Neural cell (in vitro differentiated cells): ENCODE data around the gene S100A8. TPM values are rescaled to one million over a fixed set of nuclear protein-coding genes. Genes with fewer than 3 reads are reported as not detected.

Source experiments
- H2AFZ ChIP-seq: fragments of 200-600, 300-800 bp; sonication (generic), shearing (Covaris generic); 2 replicates; pipeline ENCODE4 v1.6.0; 2014; ENCODE audit warnings: low read depth, mild to moderate bottlenecking, antibody characterized with exemption, low read length, moderate library complexity
- H3F3A ChIP-seq: fragments of 200-600 bp; shearing (Covaris generic); 2 replicates; pipeline ENCODE4 v1.6.1; 2016; ENCODE audit warnings: mild to moderate bottlenecking, moderate library complexity, mixed read lengths, antibody characterized with exemption, low read length; ENCODE audit not compliant: insufficient read depth, poor library complexity, severe bottlenecking
- H3K27ac ChIP-seq: fragments of 200-600, 300-800 bp; sonication (generic), shearing (Covaris generic); 2 replicates; pipeline ENCODE4 v1.5.1; 2014; ENCODE audit warnings: mild to moderate bottlenecking, low read length, moderate library complexity
- H3K27me3 ChIP-seq: fragments of 300-800, 200-600 bp; sonication (generic), shearing (Covaris generic); 2 replicates; pipeline ENCODE4 v1.6.0; 2014; ENCODE audit warnings: mild to moderate bottlenecking, low read depth, low read length, moderate library complexity; ENCODE audit not compliant: insufficient read depth
- H3K36me3 ChIP-seq: fragments of 300-800, 200-600 bp; sonication (generic), shearing (Covaris generic); 2 replicates; pipeline ENCODE4 v1.5.1; 2014; ENCODE audit warnings: mild to moderate bottlenecking, antibody characterized with exemption, low read length, moderate library complexity; ENCODE audit not compliant: insufficient read depth
- H3K4me2 ChIP-seq: fragments of 300-800, 200-600 bp; sonication (generic), shearing (Covaris generic); 2 replicates; pipeline ENCODE4 v1.6.0; 2014; ENCODE audit warnings: mild to moderate bottlenecking, low read length
- H3K4me3 ChIP-seq: fragments of 300-800, 200-600 bp; sonication (generic), shearing (Covaris generic); 2 replicates; pipeline ENCODE4 v1.5.1; 2014; ENCODE audit warnings: mild to moderate bottlenecking, low read length, moderate library complexity
- H3K79me2 ChIP-seq: fragments of 200-600 bp; shearing (Covaris generic); replicated peaks from 2 replicates; pipeline ENCODE4 v1.6.0; 2014; ENCODE audit warnings: mild to moderate bottlenecking, low read length, moderate library complexity; ENCODE audit not compliant: insufficient read depth
- H3K9ac ChIP-seq: fragments of 300-800, 200-600 bp; sonication (generic), shearing (Covaris generic); 2 replicates; pipeline ENCODE4 v1.6.1; 2016; ENCODE audit warnings: mild to moderate bottlenecking, low read length, mixed read lengths
- H3K9me2 ChIP-seq: fragments of 200-600 bp; shearing (Covaris generic); 2 replicates; pipeline ENCODE4 v1.6.1; 2016; ENCODE audit warnings: mild to moderate bottlenecking, low read length, mixed read lengths; ENCODE audit not compliant: insufficient read depth
- H3K9me3 ChIP-seq: fragments of 200-600, 300-800 bp; sonication (generic), shearing (Covaris generic); 2 replicates; pipeline ENCODE4 v1.6.1; 2016; ENCODE audit warnings: mild to moderate bottlenecking, mixed run types, low read length, moderate library complexity, mixed read lengths
- H4K20me1 ChIP-seq: fragments of 200-600 bp; shearing (Covaris generic); 2 replicates; pipeline ENCODE4 v1.6.1; 2016; ENCODE audit warnings: mild to moderate bottlenecking, mixed run types; ENCODE audit not compliant: insufficient read depth
- EP300 ChIP-seq: fragments of 450-650 bp; conservative IDR thresholded peaks from 2 replicates; pipeline ENCODE4 v1.6.1; 2014; ENCODE audit warnings: antibody characterized with exemption, mild to moderate bottlenecking, moderate library complexity; ENCODE audit not compliant: poor library complexity, severe bottlenecking
- EZH2 ChIP-seq: fragments of 200-600, 300-800 bp; shearing (Covaris generic), sonication (generic); IDR thresholded peaks from 2 replicates; pipeline ENCODE4 v1.6.1; 2014; ENCODE audit warnings: antibody characterized with exemption, low read length, borderline replicate concordance, mild to moderate bottlenecking; ENCODE audit not compliant: insufficient read depth, poor library complexity, severe bottlenecking
- MXI1 ChIP-seq: fragments of 450-650 bp; conservative IDR thresholded peaks from 2 replicates; pipeline ENCODE4 v1.6.1; 2014; ENCODE audit warnings: antibody characterized with exemption, mild to moderate bottlenecking; ENCODE audit not compliant: poor library complexity, severe bottlenecking
- POLR2AphosphoS5 ChIP-seq: IDR thresholded peaks from 2 replicates; pipeline ENCODE4 v1.6.1; 2012
- RAD21 ChIP-seq: fragments of 450-650 bp; conservative IDR thresholded peaks from 2 replicates; pipeline ENCODE4 v1.6.1; 2014; ENCODE audit warnings: antibody characterized with exemption, mild to moderate bottlenecking, moderate library complexity
- REST ChIP-seq: IDR thresholded peaks from 2 replicates; pipeline ENCODE4 v1.6.1; 2012; ENCODE audit warnings: borderline replicate concordance
- SMC3 ChIP-seq: fragments of 450-650 bp; conservative IDR thresholded peaks from 2 replicates; pipeline ENCODE4 v1.6.1; 2014; ENCODE audit warnings: antibody characterized with exemption, mild to moderate bottlenecking, moderate library complexity; ENCODE audit not compliant: poor library complexity
- TAF1 ChIP-seq: IDR thresholded peaks from 2 replicates; pipeline ENCODE4 v1.6.1; 2012; ENCODE audit warnings: low read depth
- polyA plus RNA-seq: library from polyadenylated mRNA; depleted of rRNA; stranded (reverse); fragments of >200 nt; gene quantifications from 2 replicates; pipeline ENCODE4 v1.2.3, GENCODE V29; 2014
- TF ChIP-seq, protein P1 (sequence below): fragments of 450-650 bp; IDR thresholded peaks from 2 replicates; pipeline ENCODE4 v1.5.1; 2014; ENCODE audit warnings: antibody characterized with exemption, mild to moderate bottlenecking, moderate library complexity; ENCODE audit not compliant: poor library complexity, severe bottlenecking

Gene S100A8
- polyA plus RNA-seq, 1 donor from 2014 or later = not detected

DNA sequence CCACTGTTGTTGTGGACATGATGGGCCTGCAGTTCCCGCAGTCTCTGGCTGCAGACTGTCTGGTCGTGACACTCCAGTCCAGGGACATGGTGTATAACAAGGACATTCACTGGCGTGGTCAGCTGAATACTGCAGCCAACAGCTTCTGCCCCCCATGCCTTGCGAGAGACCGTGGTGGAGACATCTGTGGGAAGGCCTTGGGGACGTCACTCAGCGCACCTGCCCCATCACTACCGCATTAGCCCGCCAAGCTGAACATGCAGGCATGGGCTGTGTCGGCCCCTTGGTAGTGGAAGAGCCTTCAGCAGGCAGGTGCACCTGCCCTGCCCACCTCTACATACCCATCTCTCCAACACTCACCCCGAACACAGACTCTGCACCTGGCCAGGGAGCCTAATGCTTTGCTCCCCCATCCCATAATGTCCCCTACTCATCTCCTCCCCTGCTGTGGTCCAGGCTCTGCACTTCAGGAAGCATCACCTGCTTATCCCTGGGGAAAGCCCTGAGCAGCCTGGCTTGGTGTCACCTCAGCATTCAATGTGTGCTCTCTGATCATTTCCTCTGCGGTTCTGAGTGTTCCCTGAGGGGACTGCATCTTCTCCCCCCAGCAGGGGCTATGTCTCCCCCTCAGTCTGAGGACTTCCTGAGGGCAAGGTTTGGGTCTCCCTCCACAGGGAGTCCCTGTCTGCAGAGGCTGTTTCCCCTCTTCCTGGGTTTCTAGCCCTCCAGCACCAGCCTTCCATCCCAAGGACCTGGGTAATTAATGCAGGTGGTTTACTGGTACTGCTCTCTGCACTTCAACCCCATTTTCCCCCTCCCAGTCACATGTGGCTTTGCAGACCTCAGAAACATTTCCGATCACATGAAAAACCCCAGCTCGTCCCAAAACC is 45.4 kb downstream of the S100A8 start:
- H3K9me2 ChIP-seq = no peaks in the 10 kb centered on the region
- H3K79me2 ChIP-seq = no peaks in the 10 kb centered on the region
- TF ChIP-seq REST (no peak), MXI1 (no peak), EP300 (no peak), SMC3 (no peak), RAD21 (no peak), EZH2 (no peak), TAF1 (no peak)
- TF ChIP-seq, protein P1, sequence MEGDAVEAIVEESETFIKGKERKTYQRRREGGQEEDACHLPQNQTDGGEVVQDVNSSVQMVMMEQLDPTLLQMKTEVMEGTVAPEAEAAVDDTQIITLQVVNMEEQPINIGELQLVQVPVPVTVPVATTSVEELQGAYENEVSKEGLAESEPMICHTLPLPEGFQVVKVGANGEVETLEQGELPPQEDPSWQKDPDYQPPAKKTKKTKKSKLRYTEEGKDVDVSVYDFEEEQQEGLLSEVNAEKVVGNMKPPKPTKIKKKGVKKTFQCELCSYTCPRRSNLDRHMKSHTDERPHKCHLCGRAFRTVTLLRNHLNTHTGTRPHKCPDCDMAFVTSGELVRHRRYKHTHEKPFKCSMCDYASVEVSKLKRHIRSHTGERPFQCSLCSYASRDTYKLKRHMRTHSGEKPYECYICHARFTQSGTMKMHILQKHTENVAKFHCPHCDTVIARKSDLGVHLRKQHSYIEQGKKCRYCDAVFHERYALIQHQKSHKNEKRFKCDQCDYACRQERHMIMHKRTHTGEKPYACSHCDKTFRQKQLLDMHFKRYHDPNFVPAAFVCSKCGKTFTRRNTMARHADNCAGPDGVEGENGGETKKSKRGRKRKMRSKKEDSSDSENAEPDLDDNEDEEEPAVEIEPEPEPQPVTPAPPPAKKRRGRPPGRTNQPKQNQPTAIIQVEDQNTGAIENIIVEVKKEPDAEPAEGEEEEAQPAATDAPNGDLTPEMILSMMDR = no peak
- no peaks in the 10 kb centered on the region for H3F3A ChIP-seq
- H2AFZ ChIP-seq = no peak overlapping the region
- no peaks in the 10 kb centered on the region for H3K36me3 ChIP-seq
- H3K27me3 ChIP-seq = no peaks in the 10 kb centered on the region
- H4K20me1 ChIP-seq = no peaks in the 10 kb centered on the region
- no peak overlapping the region for H3K4me2 ChIP-seq
- no peak overlapping the region for H3K9ac ChIP-seq
- no peak overlapping the region for H3K4me3 ChIP-seq
- no peaks in the 10 kb centered on the region for H3K9me3 ChIP-seq
- H3K27ac ChIP-seq = no peak overlapping the region

DNA sequence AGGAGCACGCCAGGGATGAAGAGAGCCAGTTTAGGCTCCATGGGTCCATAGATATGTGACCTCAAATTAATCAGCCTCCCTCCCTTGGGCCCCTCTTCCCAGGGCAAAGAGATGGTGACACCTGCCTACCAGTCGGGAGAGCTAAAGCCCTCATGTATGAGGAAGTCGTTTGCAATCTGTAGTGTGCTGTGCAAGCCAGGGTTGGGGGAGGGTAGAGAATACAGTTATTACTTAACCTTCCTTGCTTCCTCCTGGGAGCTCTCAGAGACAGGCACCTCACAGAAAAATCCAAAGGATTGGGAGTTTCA is 46.2 kb downstream of the S100A8 start:
- Histone ChIP-seq H3K9me2 (no peaks in the 10 kb centered on the region), H3K4me3 (no peak overlapping the region), H3K9ac (no peak overlapping the region), H3K9me3 (no peaks in the 10 kb centered on the region), H3K27me3 (no peaks in the 10 kb centered on the region), H4K20me1 (no peaks in the 10 kb centered on the region), H3K79me2 (no peaks in the 10 kb centered on the region), H3F3A (no peaks in the 10 kb centered on the region), H3K27ac (no peak overlapping the region), H3K36me3 (no peaks in the 10 kb centered on the region), H2AFZ (no peak overlapping the region), H3K4me2 (no peak overlapping the region)
- TF ChIP-seq TAF1 (no peak), MXI1 (no peak), SMC3 (no peak), EZH2 (no peak), RAD21 (no peak), EP300 (no peak), REST (no peak), POLR2AphosphoS5 (no peak)
- TF ChIP-seq, protein P1 = no peak
